Heart right ventricle (tissue), 16 donors: ENCODE results near the gene REM1. TPM values are rescaled to one million over a fixed set of nuclear protein-coding genes. Genes with fewer than 3 reads are reported as not detected.
A peak's percentile ranks its signal among the peaks of the same experiment; 100 is the strongest.

ENCODE experiments used
- ATAC-seq, 8 donors: fragments of 200-7000 bp; cut with Tn5 transposase; one replicate each; pipeline ENCODE4 v1.9.1; 2020; ENCODE audit warnings: mild to moderate bottlenecking in 8 of 8, moderate library complexity in 8 of 8, moderate number of reproducible peaks in 1 of 8
- DNase-seq, 2 donors: peaks; one replicate each; pipeline ENCODE4 v3.0.0-alpha.2; 2020
- H3K27ac ChIP-seq, 10 donors: fragments of 200-600 bp; sonication (generic) in 2 of 10; one replicate each; pipeline versions ENCODE4 v1.5.0 to v1.8.0; 2020 to 2022; ENCODE audit warnings: mild to moderate bottlenecking in 3 of 10
- H3K27me3 ChIP-seq, 7 donors: fragments of 200-600 bp; one replicate each; pipeline ENCODE4 v1.8.0; 2021 to 2022; ENCODE audit warnings: mild to moderate bottlenecking in 2 of 7
- H3K36me3 ChIP-seq, 9 donors: fragments of 200-600 bp; sonication (generic) in 1 of 9; one replicate each; pipeline versions ENCODE4 v1.5.0 to v1.8.0; 2020 to 2022; ENCODE audit warnings: mild to moderate bottlenecking in 2 of 9
- H3K4me1 ChIP-seq, 9 donors: fragments of 200-600 bp; sonication (generic) in 1 of 9; one replicate each; pipeline versions ENCODE4 v1.5.0 to v1.8.0; 2020 to 2022; ENCODE audit warnings: mild to moderate bottlenecking in 4 of 9
- H3K4me3 ChIP-seq, 10 donors: fragments of 200-600 bp; sonication (generic) in 2 of 10; one replicate each; pipeline versions ENCODE4 v1.5.0 to v1.8.0; 2020 to 2022; ENCODE audit warnings: mild to moderate bottlenecking in 7 of 10, moderate library complexity in 2 of 10
- H3K9me3 ChIP-seq, 11 donors: fragments of 200-600 bp in 10 of 11; sonication (generic) in 2 of 11; one replicate each; pipeline versions ENCODE4 v1.5.0 to v1.8.0; 2013 to 2022; ENCODE audit warnings: mild to moderate bottlenecking in 2 of 11, control low read depth in 1 of 11, moderate library complexity in 1 of 11
- CTCF ChIP-seq, 9 donors: fragments of 200-600 bp; sonication (generic) in 2 of 9; IDR thresholded peaks; one replicate each; pipeline versions ENCODE4 v1.5.0 to v1.8.0; 2021 to 2022; ENCODE audit warnings: antibody characterized with exemption in 9 of 9, mild to moderate bottlenecking in 5 of 9, moderate library complexity in 1 of 9
- WGBS, 2 donors: extraction: QIAGEN DNeasy Blood & Tissue Kit; methylation state at CpG; one replicate each; pipeline ENCODE4 v1.1.7; 2013; ENCODE audit warnings: inconsistent platforms in 1 of 2; 5-methylcytosine and 5-hydroxymethylcytosine counted together
- intact Hi-C, 10 donors: fragments of 100-400 bp; cut with DNase I; formaldehyde crosslinking; loops; one replicate each; pipeline versions ENCODE4 v1.11.1 to v1.14.2; 2022
- polyA plus RNA-seq, 2 donors: library from polyadenylated mRNA; stranded (reverse); fragments of 200-250 nt; gene quantifications; one replicate each; pipeline ENCODE4 v1.2.3, GENCODE V29; 2013
- total RNA-seq, 10 donors: library from RNA; stranded (reverse); fragmentation: NEBNext Ultra II Directional in 3 of 10; extraction: Animal tissue kit (Norgen Biotek cat#: 25700) in 3 of 10; gene quantifications; one replicate each; pipeline versions ENCODE4 v1.2.1 to v1.2.4, GENCODE V29; 2021 to 2023
- donor health status: Arrhythmogenic right ventricular cardiomyopathy.
- donor health status: ischemic (EF 13 %, LVEDD 7.1; RV severe dilation, severe dysfunction).
- donor health status: healthy with polysubstance abuse.
- donor health status: DM: no; HTN: yes; CAD: no.
- donor health status: DM: no; HTN: no; CAD: no.
- donor health status: ischemic (EF 25% LVEDD 6.9; RV normal size, moderate dysfunction).
- donor health status: ischemic (EF 25% LVEDD 5.7; RV mildly dilated, moderate dysfunction).
- donor health status: healthy.
- donor health status: DM: yes; HTN: yes; CAD: no.
- donor health status: Ischemic cardiomyopathy.
- donor health status: ischemic (EF 35%, LVEDD 5.7; RV mildly dilated, moderate dysfunction).
- donor health status: nonischemic (EF 11% LVEDD 7.7; RV severe dilation, severe dysfunction).
- donor health status: DM: yes; HTN: yes; CAD: no.
- donor health status: PGD.
- donor health status: ischemic (EF 29% LVEDD 5.4; RV normal size, mild dysfunction).
- donor health status: nonischemic (EF 23%, LVEDD 6.1; RV moderate dilation, normal function).

Gene REM1
- total and polyA plus RNA-seq, 12 donors: 0.60 to 7.2 (median 1.5) TPM

- Histone ChIP-seq H3K27ac (no peak overlapping the region), H3K4me1 (peaks cover 0 to 2% (median 0%) of the 10 kb centered on the region in 9 donors), H3K27me3 (peaks cover 0 to 6% (median 0%) of the 10 kb centered on the region in 7 donors), H3K4me3 (no peak overlapping the region), H3K9me3 (peaks cover 0 to 8% (median 0%) of the 10 kb centered on the region in 11 donors), H3K36me3 (no peaks in the 10 kb centered on the region)
- intact Hi-C loops: loop anchor here in 1 of 10 donors (10.0 kb wide), 1 partner anchor 1974 kb away; no protein-coding TSS in a partner anchor
- ATAC-seq (no peak), DNase-seq (no peak)
- 78 to 86% methylated on average over 5 of the region's 5 CpGs for WGBS, 2 donors
- no peak for TF ChIP-seq CTCF (IDR thresholded peaks at IDR 0.05)
Measured at GRCh38 chr20:31508517-31509244, 33.6 kb downstream of the REM1 start.

- peak; percentile 96 to 98 (median 97) for ATAC-seq
- 0% methylated on average over 83 to 86 of the region's 86 CpGs for WGBS, 2 donors
- peak within 1 kb of the TSS; percentile 63 to 99 (median 94) for H3K4me3 ChIP-seq
Measured at GRCh38 chr20:31514154-31515071, 39.3 kb downstream of the REM1 start, which contains the start of gene HM13. HM13 (plus strand) TSS chr20:31514442; CDS start chr20:31514552, 110 bp downstream.

GRCh38 chr20:31515072-31515774 lies 40.1 kb downstream of the REM1 start:
- peaks cover 15 to 59% (median 34%) of the 10 kb centered on the region in 9 donors for H3K4me1 ChIP-seq
- H3K9me3 ChIP-seq: no peaks in the 10 kb centered on the region
- H3K4me3 ChIP-seq: peak overlapping the region; percentile 63 to 99 (median 94)
- H3K27ac ChIP-seq: peak overlapping the region in 7 of 10 donors; percentile 80 to 93 (median 84)
- 16 to 19% methylated on average over 4 of the region's 4 CpGs for WGBS, 2 donors
- no peak for TF ChIP-seq CTCF (IDR thresholded peaks at IDR 0.05)
- no peaks in the 10 kb centered on the region for H3K27me3 ChIP-seq
- DNase-seq (no peak), ATAC-seq (no peak)
- peaks cover 0 to 30% (median 0%) of the 10 kb centered on the region in 9 donors for H3K36me3 ChIP-seq
- intact Hi-C loops: no loop called here

More at GRCh38 chr20:31514154-31515071, 39.3 kb downstream of the REM1 start, which contains the start of gene HM13:
- Histone ChIP-seq H3K4me1 (peaks cover 15 to 51% (median 34%) of the 10 kb centered on the region in 9 donors), H3K27ac (peak within 1 kb of the TSS in 9 of 10 donors; percentile 80 to 93 (median 84)), H3K36me3 (peaks cover 0 to 22% (median 0%) of the 10 kb centered on the region in 9 donors), H3K27me3 (no peaks in the 10 kb centered on the region), H3K9me3 (no peaks in the 10 kb centered on the region)
- intact Hi-C loops: no loop called here
- DNase-seq: peak; percentile 91 to 93
- TF ChIP-seq CTCF (IDR thresholded peaks at IDR 0.05): peak; percentile 94 to 100 (median 98)
